Measurements from ENCODE around the gene PPM1F.
"Not testable (repeated sequence)": the region's sequence is repeated elsewhere in the genome, so short reads cannot be mapped to it uniquely, and the experiment has no call there.

GRCh38 chr22:21939935-21940334 lies 12.7 kb downstream of the PPM1F start:
- TF ChIP-seq FOXK2, SUZ12 (IDR thresholded peaks at IDR 0.05): not testable (repeated sequence)
